HEK293 (cell line): Measurements from ENCODE around the gene NR3C1.

Source experiments
- AEBP2 ChIP-seq: fragments of 450-650 bp; formaldehyde crosslinking; IDR thresholded peaks from 2 replicates; pipeline ENCODE4 v1.5.1; 2016; ENCODE audit warnings: missing biosample characterization, missing genetic modification characterization, borderline replicate concordance
- CTCF ChIP-seq: fragments of 450-650 bp; formaldehyde crosslinking; IDR thresholded peaks from 2 replicates; pipeline ENCODE4 v1.5.1; 2016; ENCODE audit warnings: missing biosample characterization, missing genetic modification characterization
- KLF8 ChIP-seq: fragments of 450-650 bp; formaldehyde crosslinking; IDR thresholded peaks from 2 replicates; pipeline ENCODE4 v1.5.1; 2016; ENCODE audit warnings: missing biosample characterization, missing genetic modification characterization
- OVOL3 ChIP-seq: fragments of 450-650 bp; formaldehyde crosslinking; IDR thresholded peaks from 2 replicates; pipeline ENCODE4 v1.5.1; 2016; ENCODE audit warnings: missing biosample characterization, missing genetic modification characterization
- SALL2 ChIP-seq: fragments of 450-650 bp; formaldehyde crosslinking; IDR thresholded peaks from 2 replicates; pipeline ENCODE4 v1.5.0; 2017; ENCODE audit warnings: missing biosample characterization, mild to moderate bottlenecking, missing genetic modification characterization, borderline replicate concordance
- SP7 ChIP-seq: fragments of 450-650 bp; formaldehyde crosslinking; IDR thresholded peaks from 2 replicates; pipeline ENCODE4 v1.5.1; 2016; ENCODE audit warnings: missing biosample characterization, missing genetic modification characterization
- YY2 ChIP-seq: fragments of 450-650 bp; formaldehyde crosslinking; IDR thresholded peaks from 2 replicates; pipeline ENCODE4 v1.5.1; 2016; ENCODE audit warnings: missing biosample characterization, missing genetic modification characterization
- ZBTB11 ChIP-seq: fragments of 450-650 bp; formaldehyde crosslinking; conservative IDR thresholded peaks from 2 replicates; pipeline ENCODE4 v1.5.1; 2016; ENCODE audit warnings: low read depth, missing biosample characterization, missing genetic modification characterization
- ZBTB21 ChIP-seq: fragments of 450-650 bp; formaldehyde crosslinking; IDR thresholded peaks from 2 replicates; pipeline ENCODE4 v1.5.1; 2017; ENCODE audit warnings: missing biosample characterization, missing genetic modification characterization
- ZEB2 ChIP-seq: fragments of 450-650 bp; formaldehyde crosslinking; IDR thresholded peaks from 2 replicates; pipeline ENCODE4 v1.5.1; 2016; ENCODE audit warnings: missing biosample characterization, missing genetic modification characterization
- ZNF114 ChIP-seq: fragments of 450-650 bp; formaldehyde crosslinking; IDR thresholded peaks from 2 replicates; pipeline ENCODE4 v1.5.0; 2017; ENCODE audit warnings: missing biosample characterization, missing genetic modification characterization
- ZNF274 ChIP-seq, 2 experiments: fragments of 200-500 bp in 1 of 2; fragments of 450-650 bp in 1 of 2; sonication (Bioruptor generic) in 1 of 2; formaldehyde crosslinking in 1 of 2; IDR thresholded peaks; 2 replicates each; pipeline versions ENCODE4 v1.5.1 to v1.6.1; 2014 to 2016; ENCODE audit warnings: borderline replicate concordance in 1 of 2, inconsistent platforms in 1 of 2, low read length in 1 of 2, missing biosample characterization in 1 of 2, missing genetic modification characterization in 1 of 2
- ZNF324 ChIP-seq: fragments of 450-650 bp; formaldehyde crosslinking; IDR thresholded peaks from 2 replicates; pipeline ENCODE4 v1.5.1; 2016; ENCODE audit warnings: missing biosample characterization, missing genetic modification characterization
- ZNF335 ChIP-seq: fragments of 450-650 bp; formaldehyde crosslinking; conservative IDR thresholded peaks from 2 replicates; pipeline ENCODE4 v1.5.1; 2016; ENCODE audit warnings: missing biosample characterization, missing genetic modification characterization
- ZNF426 ChIP-seq: fragments of 450-650 bp; formaldehyde crosslinking; IDR thresholded peaks from 2 replicates; pipeline ENCODE4 v1.5.1; 2017; ENCODE audit warnings: missing biosample characterization, missing genetic modification characterization, mild to moderate bottlenecking, inconsistent platforms, moderate library complexity
- ZNF518A ChIP-seq: fragments of 450-650 bp; formaldehyde crosslinking; conservative IDR thresholded peaks from 2 replicates; pipeline ENCODE4 v1.5.1; 2016; ENCODE audit warnings: low read depth, missing biosample characterization, missing genetic modification characterization
- ZNF558 ChIP-seq: fragments of 450-650 bp; formaldehyde crosslinking; IDR thresholded peaks from 2 replicates; pipeline ENCODE4 v1.5.1; 2016; ENCODE audit warnings: missing biosample characterization, missing genetic modification characterization
- ZNF560 ChIP-seq: fragments of 450-650 bp; formaldehyde crosslinking; IDR thresholded peaks from 2 replicates; pipeline ENCODE4 v1.5.1; 2017; ENCODE audit warnings: missing biosample characterization, missing genetic modification characterization, borderline replicate concordance
- ZNF580 ChIP-seq: fragments of 450-650 bp; formaldehyde crosslinking; IDR thresholded peaks from 2 replicates; pipeline ENCODE4 v1.5.1; 2016; ENCODE audit warnings: missing biosample characterization, missing genetic modification characterization
- ZNF629 ChIP-seq: fragments of 450-650 bp; formaldehyde crosslinking; IDR thresholded peaks from 2 replicates; pipeline ENCODE4 v1.5.1; 2017; ENCODE audit warnings: missing biosample characterization, missing genetic modification characterization
- ZNF654 ChIP-seq: fragments of 450-650 bp; formaldehyde crosslinking; IDR thresholded peaks from 2 replicates; pipeline ENCODE4 v1.5.1; 2016; ENCODE audit warnings: low read depth, missing biosample characterization, missing genetic modification characterization

NR3C1 gene

GRCh38 chr5:143341807-143342570 is 61.5 kb downstream of the NR3C1 start (continued):
- TF ChIP-seq ZNF518A (tag by site-specific recombination) (0 out of 2 replicates have a peak, but pooled peaks have one; percentile 29), YY2 (tag by site-specific recombination) (no peak), SALL2 (tag by site-specific recombination) (no peak), ZNF274 (IDR thresholded peaks at IDR 0.05; ENCODE audit: low read length) (no peak), ZNF274 (tag by site-specific recombination; IDR thresholded peaks at IDR 0.05; ENCODE audit: borderline replicate concordance) (no peak), ZEB2 (tag by site-specific recombination) (no peak), CTCF (tag by site-specific recombination) (no peak), ZNF654 (tag by site-specific recombination) (no peak), ZBTB11 (tag by site-specific recombination) (no peak), OVOL3 (tag by site-specific recombination) (no peak), ZNF560 (no peak), ZNF558 (tag by site-specific recombination) (0 out of 2 replicates have a peak, but pooled peaks have one; percentile 45), ZNF629 (tag by site-specific recombination) (peak; percentile 39; the same call in 1 of the 2 replicates), ZNF426 (tag by site-specific recombination) (no peak), ZNF114 (tag by site-specific recombination) (no peak), KLF8 (tag by site-specific recombination) (no peak), SP7 (no peak), ZNF335 (tag by site-specific recombination) (no peak; the same call in 1 of the 2 replicates), AEBP2 (tag by site-specific recombination) (no peak), ZNF580 (tag by site-specific recombination) (no peak), ZNF324 (tag by site-specific recombination) (no peak), ZBTB21 (tag by site-specific recombination) (0 out of 2 replicates have a peak, but pooled peaks have one; percentile 17)
- TF ChIP-seq, all 188 proteins: peak for 6
